Mammary epithelial cell (primary cell): ENCODE measurements around the gene JMJD8.

ENCODE experiments used
- CTCF ChIP-seq, 2 donors: IDR thresholded peaks in 1 of 2; conservative IDR thresholded peaks in 1 of 2; 2 replicates each; pipeline ENCODE4 v1.5.1; 2011 to 2012; ENCODE audit warnings: inconsistent platforms in 2 of 2, low read length in 2 of 2, mild to moderate bottlenecking in 2 of 2, control low read depth in 1 of 2, low read depth in 1 of 2; ENCODE audit not compliant: insufficient read depth in 1 of 2; ENCODE audit errors: extremely low read depth in 1 of 2
- EZH2 ChIP-seq: IDR thresholded peaks from 2 replicates; pipeline ENCODE4 v1.6.1; 2012; ENCODE audit warnings: low read length, inconsistent platforms, borderline replicate concordance

DNA sequence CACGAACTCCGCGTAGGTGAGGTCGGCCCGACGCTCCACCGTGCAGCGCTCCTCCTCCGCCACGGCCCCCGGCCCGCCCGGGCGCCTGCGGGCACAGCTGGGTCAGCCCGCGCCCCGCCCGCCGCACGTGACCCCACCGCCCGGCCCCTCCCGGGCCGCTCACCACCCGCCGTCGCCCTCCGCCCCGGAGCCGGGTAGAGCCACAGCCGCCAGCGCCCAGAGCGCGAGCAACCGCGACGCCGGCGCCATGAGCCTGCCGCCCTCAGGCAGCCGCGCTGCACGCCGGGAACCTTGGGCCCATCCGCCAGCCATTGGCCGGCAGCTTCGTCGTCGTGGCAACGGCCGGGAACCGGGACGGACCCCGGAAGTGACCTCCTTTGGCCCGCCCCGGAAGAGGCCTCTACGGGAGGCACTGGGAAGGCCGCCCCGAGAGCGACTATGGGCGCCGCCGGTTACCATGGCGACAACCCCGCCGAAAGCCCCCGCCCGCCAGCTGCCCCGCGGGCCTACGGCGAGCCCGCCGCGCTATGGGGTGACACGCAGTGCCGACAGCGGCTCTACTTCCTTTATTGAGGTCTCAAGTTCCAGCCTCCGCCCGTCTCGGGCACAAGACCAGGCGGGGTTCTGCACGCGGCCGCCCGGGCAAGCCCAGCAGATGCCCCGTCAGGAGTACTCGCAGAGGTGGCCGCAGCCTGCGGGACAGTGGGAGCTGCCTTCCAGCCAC is at the start of gene JMJD8:
- TF ChIP-seq CTCF (conservative IDR thresholded peaks at IDR 0.05 in 1 of 2, IDR thresholded peaks at IDR 0.05 in 1 of 2; ENCODE audit: extremely low read depth in 1 of 2, insufficient read depth in 1 of 2, low read depth in 1 of 2, low read length in 2 of 2) (no peak), EZH2 (no peak)
